ENCODE measurements around the gene DISC1.
"Not testable (repeated sequence)": the region's sequence is repeated elsewhere in the genome, so short reads cannot be mapped to it uniquely, and the experiment has no call there.

The DISC1 gene

DNA sequence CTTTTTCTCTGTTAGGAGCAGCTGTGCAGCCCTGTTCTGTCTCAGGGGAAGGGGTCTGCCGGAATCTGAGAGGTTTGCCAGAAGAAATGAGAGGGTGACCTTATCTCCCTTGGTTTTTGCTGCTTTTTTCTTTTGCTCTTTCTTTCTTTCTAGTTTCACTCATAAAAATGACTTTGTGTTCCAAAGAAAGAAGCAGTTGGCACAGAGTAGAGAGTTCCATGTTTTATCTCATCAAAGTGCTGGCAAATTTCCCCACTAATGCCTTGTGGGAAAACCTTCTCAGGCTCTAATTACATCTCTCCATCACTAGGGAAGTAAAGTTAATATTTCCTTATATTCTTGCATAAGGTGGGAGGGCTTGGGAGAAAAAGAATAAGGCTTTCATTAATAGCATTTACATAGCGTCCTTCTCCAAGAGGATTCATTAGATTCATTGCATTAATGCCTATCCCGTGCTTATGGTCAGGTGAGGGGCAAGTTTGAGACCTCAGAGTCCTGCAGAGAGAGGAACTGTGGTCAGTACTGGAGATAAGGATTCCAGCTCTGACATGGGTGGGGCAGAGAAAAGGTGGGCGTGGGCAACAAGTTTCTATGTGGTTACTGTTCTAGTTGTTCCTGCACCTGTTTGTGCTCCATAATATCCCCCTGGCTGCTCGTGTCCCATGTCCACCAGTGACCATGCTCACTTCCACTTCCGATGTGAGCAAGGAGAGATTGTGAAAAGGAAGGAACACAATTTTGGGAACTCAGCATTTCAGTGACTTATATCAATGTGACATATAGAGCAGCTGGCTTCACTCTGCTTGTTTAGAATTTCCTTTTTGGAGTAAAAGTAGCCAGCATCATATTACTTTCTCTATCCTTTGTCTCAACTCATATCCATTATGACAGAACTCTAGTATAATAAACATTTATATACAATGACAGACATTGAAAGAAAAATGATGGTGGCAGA, 79.5 kb downstream of the DISC1 start:
- DNase-seq, result no peak

DNA sequence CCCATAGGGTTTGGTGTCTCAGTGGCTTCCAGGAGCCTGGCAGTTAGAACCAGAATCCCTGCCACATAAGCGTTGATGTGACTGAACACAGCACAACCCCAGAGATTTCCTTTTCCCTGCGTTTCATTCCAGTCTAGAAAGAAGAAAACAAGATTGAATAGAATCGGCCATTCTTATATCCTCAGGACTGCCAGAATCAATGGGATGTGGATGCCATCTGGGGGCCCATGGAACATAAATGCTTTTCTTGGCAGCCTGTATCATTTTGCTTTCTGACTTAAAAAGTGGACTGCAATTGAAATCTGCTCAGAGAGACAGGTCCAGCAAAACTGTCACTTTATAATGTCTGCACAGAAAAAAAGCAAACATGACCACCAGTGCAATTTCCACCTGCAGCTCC, 80.3 kb downstream of the DISC1 start:
- DNase-seq, result no peak

DNA sequence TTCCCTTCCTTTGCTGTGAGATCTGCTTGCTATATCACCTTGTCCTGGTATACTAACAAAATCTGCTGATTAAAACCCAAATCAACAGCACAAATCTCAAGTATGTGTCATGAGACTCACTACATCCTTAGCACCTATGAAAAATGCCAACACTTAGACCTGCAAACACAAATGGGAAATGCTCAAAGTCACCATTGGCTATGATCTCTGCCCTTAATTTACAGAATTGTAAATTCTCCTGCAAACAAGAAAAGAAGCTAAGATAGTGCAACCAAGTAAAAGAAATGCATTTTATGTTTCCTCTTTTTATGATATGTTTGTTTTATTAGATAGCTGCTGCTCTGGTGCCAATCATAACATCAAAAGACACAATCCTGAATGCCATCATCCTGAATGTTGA, 80.8 kb downstream of the DISC1 start:
- no peak for DNase-seq

DNA sequence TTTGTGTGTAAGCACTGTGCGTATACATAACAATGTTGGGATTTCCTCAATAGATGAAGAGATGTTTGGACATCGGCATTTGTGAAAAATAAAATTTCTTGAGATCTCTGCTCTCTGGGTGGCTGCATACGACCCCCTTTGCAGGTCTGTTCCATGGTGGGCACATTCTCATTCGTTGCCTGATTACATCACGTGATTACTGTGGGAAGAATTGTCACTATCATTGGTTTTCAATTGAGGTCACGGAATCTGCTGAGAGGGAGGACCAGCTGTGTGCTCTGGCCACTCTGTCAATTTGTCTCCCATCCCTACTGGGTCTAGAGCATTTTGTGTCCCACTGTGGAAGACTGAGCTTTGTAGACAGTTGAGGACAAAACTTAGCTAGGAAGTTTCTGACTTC, 81.8 kb downstream of the DISC1 start:
- DNase-seq, result no peak

DNA sequence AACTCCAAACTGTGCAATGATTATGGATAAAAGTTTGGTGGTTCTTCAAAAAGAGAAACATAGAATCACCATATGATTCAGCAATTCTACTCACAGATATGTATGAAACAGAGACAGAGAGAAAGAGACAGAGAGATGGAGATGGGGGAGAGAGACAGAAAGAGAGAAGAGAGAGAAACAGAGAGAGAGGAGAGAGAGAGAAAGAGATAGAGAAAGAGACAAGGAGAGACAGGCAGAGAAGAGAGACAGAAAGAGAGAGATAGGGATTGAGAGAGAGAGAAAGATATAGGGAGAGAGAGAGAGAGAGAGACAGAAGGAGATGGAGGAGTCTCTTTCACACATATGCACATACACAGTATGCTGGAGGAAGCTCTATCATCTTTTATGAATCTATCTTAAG, 87.8 kb downstream of the DISC1 start:
- DNase-seq, result no peak

DNA sequence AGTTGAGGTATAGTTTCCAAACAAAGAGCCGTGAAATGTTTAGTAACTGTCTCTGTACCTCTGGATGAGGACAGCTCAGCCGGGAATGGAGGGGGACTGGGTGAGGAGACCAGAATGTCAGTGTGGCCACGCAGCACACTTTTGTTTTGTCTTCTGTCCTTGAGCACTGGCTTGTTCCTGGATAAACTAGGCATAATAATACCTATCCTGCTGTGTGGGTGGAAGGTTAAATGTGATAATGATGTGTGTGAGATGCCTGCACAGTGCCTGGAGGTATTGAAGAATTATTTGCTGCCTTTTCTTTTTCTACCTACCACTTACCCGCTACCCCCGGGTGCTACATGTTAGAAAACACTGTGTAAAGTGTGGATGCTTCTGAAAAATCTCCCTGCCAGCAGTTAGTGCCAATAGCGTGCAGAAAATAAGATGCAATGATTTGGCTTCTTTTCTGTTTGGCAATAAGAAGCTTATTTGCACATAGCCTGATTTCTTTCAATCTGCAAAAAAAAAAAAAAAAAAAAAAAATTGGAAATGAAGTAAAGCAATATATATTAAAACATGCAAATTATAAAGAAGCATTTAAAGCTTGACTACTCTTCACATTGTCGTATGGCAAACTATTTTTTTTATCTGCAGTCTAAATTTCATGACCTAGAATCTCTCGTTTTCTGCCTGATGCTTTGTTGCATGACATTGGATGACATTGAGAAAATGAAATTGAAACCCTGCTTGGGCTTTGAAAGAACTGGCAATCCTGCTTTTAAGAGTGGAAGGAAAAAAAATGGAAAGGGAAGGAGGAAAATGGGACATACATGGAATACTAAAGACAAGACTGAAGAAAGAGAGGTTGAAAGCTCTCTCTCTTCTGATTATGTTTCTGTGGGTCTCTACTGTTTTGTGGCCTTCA, 89.5 kb downstream of the DISC1 start:
- DNase-seq, result no peak

DNA sequence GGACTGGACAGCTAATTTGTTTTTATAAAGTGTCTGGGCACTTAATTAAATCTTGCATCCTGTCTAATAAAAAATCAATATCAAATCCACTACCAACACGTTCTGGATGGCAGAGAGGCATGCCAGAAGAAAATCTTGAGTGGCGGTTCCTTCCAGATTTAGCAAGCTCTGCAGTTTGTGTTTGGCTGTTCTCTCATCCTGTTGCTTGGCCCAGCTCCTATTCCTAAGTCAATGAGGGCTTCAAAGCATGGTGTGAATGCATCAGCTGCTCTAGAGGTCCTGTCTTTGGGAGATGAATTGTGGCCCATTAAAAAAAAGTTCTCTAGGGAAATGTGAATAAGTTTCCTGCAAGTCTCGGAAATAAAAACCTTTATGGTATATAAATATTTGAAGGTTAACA, 90.3 kb downstream of the DISC1 start:
- DNase-seq, result no peak

DNA sequence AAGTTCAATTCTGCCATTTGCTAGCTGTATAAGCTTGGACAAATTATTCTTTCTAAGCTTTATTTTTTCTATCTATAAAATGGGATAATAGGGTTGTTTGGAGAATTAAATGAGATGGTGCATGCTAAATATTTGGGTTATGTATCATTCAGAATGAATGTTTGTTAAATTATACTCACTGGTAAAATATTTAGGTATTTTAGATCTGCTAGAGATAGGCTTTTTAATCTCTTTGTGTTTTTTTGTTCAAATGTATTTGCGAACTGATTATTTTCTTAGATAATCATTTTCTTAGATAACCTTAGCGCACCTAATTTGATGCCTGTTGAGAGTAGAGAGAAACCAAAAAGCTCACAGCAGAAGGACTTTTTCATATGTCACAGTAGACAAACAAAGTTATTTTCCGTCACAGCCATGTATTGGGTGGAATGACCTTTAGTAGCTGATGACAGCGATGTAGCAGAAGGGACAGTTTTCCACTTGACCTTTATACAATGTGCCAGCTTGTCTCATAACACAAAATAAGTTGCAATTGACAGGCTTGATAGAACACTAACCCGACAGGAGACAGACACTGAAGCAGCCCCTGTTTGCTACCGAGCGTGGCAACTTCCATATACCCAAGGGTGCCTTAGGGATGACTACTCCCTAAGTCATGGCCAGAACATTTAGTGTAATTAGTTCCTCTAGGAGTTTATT, 93.0 kb downstream of the DISC1 start:
- DNase-seq, result no peak

DNA sequence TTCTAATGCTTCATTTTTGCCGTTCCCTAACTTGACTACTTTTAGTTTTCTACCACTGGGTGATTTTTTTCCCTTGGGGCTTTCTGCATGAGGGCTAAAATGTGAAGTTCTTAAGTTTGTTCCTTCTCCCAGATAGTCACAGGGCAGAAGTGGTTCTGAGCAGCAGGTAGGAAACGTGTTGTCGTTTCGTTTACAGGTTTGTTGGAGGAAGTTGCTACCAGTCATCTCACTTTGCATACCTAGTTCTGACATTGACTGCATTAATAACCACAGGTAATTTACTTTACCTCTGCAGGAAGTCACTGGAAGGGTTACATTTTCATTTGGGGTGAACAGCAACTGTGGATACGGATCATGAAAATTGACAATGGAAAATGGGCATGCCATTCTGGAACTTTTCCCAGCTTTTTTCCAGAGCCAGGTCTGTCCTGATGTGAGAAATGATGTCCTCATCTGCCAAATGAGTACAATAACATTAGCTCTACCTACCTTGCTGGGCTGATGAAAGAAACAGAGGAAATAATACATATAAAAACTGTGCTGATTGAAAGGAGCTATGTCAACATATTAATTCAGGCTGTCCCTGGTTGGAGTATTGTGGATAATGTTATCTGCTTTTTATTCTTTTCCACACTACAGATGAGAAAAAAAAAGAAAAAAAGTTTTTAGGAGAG, 94.2 kb downstream of the DISC1 start:
- no peak for DNase-seq

DNA sequence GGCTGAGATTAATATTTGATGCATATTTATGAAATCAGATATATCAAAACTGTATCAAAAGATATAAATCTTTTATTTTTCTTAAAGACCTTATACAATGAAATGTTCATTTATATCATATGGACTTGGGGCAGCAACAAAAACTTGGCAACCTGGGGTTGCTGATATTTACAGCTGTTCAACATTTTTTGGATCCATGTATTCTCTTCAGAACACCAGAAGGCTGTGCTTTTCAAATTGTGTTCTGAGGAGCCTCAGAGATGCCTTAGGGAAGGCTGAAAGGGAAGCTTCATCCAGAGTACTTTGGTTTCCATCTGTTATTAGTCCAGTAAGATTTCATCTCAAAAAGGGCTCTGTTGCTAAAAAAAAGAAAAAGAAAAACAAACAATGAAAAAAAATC, 94.8 kb downstream of the DISC1 start:
- DNase-seq, result no peak

DNA sequence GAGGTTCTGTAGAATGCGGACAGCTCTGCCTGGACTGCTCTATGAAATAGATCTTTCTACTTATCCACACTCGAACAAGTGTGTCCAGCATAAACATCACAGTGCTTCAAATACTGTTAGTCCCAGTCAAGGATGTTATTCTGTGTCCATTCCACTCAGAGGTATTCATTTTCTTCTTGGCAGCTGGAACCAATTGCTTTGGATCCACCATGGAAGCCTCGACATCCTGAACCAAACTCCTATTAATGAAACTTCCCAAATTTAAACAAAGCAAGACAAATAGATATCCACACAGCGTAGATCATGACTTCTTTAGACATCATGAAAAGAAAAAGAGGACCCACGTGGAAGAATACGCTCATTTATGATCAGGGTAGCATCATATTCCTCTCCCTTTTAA, 95.8 kb downstream of the DISC1 start:
- DNase-seq, result no peak

DNA sequence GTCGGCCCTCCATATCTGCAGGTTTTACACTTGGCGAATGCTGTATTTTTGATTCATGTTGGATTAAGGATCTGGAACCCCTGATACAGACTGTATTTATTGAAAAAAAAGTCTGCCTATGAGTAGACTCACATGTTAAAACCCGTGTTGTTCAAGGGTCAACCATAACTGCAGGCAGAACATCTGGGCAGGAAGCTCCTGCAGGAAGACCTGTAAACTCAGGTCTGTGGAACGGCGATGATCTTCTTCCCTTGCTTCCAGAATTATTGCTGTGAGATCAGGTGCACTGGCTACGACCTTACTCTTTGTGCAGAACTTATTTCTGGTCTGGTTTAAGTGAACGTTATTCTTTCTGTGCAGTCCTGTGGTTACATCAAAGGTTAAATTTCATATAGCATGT, 96.6 kb downstream of the DISC1 start:
- DNase-seq, result no peak

DNA sequence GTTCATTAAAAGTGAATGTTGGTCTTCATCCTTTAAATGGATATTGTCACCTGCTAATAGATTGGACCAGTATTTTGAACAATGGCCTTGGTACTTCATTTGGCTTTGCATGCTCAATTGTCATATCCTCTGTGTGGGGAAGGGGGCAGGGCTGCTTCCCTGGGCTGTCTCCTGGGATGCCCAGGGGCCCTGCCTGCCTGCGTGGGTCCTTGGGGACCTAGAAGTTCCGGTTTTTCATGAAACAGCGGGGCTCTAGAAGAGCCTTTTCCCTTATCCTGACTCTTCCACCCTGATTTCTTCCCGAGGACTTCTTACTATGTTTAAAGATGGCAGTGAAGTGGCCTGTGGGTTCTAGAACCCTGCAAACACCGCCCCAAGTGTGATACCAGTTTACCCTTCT, 97.5 kb downstream of the DISC1 start:
- no peak for DNase-seq

DNA sequence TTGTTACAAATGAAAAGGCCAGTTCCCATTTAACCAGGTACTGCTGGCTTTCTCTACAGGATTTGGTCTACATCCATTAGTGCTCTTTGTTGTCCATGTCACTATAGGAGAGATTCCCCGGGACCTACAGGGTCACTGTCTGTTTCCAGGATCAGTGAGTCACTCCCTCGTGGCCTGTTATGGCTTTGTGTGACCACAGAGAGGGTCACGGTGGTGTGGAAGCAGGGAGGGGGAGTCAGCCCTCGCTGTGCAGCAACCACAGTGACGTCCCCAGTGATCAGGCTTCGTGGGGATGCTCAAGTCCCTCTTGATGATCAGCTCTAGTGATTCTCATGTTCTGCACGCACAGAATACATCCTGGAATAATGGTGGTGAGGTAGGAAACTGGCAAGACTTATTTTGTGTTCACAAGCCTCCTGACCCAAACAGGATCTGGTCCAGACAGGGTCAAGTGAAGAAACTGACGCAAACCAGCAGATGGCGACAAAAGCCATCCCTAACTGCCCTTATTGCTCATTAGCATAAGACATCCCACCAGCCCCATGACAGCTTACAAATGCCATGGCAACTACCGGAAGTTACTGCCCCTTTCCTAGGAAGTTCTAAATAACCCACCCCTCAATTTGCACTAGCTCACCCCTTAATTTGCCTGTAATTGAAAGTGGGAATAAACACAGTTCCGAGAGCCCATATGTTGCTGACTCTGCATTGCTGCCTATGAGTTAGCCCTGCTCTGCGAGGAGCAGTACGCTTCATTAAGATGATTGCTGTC, 98.5 kb downstream of the DISC1 start:
- peak; percentile 48 for DNase-seq

DNA sequence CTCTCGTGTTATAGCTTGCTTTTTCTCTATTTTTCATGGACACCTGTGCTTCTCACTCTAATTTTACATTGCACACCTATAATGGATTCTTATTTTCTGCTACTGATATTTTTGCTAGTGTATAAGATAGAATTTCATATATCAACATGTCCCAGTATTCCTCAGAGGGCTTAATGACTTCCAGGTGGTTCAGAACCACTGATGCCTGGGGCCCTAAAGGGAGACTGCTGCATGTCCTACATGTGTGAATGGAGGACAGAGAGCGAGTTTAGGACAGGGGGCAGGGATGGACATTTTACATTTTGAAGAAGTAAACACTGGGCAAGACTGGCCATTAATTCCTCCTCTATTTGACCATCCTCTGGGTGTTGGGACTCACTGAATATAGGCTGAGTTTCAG, 100.6 kb downstream of the DISC1 start:
- no peak for DNase-seq

DNA sequence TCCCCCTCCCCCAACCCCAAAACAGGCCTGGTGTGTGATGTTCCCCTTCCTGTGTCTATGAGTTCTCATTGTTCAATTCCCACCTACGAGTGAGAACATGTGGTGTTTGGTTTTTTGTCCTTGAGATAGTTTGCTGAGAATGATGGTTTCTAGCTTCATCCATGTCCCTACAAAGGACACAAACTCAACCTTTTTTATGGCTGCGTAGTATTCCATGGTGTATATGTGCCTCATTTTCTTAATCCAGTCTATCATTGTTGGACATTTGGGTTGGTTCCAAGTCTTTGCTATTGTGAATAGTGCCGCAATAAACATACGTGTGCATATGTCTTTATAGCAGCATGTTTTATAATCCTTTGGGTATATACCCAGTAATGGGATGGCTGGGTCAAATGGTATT, 102.4 kb downstream of the DISC1 start:
- DNase-seq, result not testable (repeated sequence)

DNA sequence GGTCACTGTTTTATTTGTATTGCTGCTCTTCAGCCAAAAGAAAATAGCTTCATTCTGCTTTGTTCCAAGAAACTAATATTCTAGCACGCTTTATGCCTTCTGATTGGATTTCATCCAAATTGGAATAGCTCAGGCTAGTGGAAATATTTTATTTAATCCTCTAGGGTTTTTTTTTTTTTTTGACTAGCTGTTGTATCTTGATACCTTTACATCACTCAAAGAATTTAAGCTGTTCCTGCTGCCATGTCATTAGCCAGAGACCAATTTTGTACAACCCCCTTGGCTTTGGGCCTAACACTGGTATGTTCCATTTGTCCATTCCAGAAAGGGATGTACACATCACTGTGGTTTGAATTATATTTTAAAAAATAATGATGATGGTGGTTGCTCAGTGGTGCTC, 103.0 kb downstream of the DISC1 start:
- DNase-seq, result no peak

DNA sequence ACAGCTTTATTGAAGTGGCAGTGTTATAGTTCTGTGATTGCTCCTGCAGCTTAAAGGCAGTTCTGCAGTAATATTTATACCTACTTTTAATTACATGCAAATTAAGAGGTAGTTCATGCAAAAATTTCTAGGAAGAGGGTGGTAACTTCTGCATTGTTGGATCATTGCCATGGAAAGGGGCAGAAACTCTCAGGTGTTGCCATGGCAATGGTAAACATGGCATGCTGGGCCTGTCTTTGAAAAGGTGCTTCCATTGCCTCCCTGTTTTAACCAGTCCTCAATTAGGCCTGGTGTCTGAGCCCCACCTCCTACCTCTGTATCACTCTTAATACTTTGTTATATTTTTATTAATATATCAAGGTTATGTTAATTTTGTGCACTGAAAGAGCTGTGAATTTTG, 104.7 kb downstream of the DISC1 start:
- DNase-seq, result no peak

DNA sequence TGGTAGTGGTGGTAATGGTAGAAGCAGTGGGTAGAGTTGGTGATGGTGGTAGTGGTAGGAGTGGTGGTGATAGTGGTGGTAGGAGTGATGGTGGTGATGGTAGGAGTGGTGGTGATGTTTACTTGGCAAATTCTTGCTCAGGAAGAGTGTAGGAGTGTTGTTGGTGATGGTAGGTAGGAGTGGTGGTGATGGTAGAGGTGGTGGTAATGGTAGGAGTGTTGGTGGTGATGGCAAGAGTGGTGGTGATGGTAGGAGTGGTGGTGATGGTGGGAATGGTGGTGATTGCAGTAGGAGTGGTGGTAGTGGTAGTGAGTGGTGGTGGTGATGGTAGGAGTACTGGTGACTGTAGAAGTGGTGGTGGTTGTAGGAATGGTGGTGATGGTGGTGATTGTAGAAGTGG, 106.5 kb downstream of the DISC1 start:
- DNase-seq, result no peak

DNA sequence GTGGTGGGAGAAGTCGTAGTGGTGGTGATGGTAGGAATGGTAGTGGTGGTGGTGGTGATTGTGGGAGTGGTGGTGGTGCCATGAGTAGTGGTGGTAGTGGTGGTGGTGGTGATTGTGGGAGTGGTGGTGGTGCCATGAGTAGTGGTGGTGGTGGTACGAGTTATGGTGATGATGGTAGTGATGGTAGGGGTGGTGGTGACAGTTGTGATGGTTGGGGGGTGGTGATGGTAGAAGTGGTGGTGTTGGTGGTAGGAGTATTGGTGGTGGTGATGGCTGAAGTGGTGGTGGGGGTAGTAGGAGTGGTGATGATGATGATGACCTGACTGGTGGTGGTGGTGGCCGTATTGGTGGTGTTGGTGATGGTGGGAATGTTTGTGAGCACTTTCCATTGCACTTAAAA, 107.1 kb downstream of the DISC1 start:
- no peak for DNase-seq

DNA sequence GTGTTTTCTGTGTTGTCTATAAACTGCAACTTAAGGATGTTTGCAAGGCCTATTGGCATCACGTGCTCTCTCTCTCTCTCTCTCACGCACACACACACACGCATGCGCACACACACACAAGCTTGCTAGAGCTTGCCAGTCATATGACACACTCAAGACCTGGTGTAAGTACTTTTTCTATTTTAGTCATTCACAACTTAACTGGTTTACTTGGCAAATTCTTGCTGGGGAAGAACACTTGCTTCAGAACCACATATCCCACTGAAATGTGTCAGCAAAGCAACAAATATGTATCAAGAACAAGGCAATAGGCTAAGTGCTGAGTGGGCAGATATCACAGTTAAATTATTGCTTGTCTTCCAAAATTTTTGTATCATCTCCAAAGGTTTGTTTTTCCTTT, 107.8 kb downstream of the DISC1 start:
- no peak for DNase-seq

DNA sequence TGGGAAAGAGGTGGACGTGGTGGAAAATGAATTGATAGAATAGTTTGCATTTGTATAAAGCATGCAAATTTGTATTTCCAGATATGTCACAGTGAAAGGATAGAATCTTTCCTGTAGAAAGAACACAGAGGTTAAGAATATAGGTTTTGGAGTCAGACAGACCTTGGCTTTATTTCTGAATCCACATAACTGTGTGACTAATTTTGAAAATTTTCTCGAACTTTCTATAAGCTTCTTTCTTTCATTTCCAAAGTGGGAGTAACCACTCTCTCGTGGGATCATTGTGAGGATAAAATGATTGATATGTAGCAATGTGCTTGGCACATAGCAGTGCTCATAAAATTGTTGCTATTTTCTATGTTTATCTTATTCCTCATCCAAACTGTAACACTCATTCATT, 108.8 kb downstream of the DISC1 start:
- DNase-seq, result no peak

All from stimulated activated CD4-positive, alpha-beta T cell treated with anti-CD3 and anti-CD28 coated beads, Interleukin-15, amount 100 ng/mL, for 24 hours (primary cell).